HG03520 (cell line): ENCODE data around the gene GIPC3.
"Not testable (repeated sequence)": the region's sequence is repeated elsewhere in the genome, so short reads cannot be mapped to it uniquely, and the experiment has no call there.

Experiments used
- ATAC-seq: cut with Tn5 transposase; IDR thresholded peaks from one replicate; pipeline ENCODE4 v1.9.1; 2021; ENCODE audit warnings: mild to moderate bottlenecking, moderate library complexity; ENCODE audit not compliant: unreplicated experiment

The GIPC3 gene

DNA sequence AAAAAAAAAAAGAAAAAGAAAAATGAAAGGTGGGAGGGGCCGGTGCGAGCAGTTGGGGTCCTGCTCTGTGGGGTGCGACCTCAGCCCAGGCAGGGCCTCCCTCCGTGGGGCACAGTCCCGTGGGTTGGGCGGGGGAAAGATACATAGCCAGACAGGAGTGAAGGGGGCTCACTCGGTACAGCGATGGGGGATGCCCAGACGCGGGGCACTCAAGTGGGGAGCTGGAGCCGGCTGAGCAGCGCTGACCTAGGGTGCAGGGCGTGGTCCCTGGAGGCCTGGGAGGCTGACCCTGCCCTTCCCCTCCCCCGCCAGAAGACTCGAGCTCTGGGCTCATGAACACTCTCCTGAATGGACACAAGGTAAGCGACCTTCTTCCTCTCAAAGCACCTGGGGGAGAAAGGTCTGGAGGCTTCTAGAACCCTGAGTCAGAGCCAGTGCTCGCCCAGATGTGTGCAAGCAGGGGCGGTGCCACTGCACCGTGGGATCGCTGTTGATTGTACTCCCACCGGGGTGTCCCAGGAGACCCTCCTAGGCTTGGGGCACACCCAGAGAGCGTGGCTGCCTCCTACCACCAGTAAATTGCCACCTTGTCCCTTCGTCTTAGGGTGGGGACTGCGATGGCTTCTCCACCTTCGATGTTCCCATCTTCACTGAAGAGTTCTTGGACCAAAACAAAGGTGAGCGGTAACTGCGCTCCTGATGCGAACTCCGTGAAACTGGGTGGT lies 9.2 kb upstream of the GIPC3 start:
- no peak for ATAC-seq

- no peak for ATAC-seq
Measured at GRCh38 chr19:3576696-3577443, 8.4 kb upstream of the GIPC3 start.

DNA sequence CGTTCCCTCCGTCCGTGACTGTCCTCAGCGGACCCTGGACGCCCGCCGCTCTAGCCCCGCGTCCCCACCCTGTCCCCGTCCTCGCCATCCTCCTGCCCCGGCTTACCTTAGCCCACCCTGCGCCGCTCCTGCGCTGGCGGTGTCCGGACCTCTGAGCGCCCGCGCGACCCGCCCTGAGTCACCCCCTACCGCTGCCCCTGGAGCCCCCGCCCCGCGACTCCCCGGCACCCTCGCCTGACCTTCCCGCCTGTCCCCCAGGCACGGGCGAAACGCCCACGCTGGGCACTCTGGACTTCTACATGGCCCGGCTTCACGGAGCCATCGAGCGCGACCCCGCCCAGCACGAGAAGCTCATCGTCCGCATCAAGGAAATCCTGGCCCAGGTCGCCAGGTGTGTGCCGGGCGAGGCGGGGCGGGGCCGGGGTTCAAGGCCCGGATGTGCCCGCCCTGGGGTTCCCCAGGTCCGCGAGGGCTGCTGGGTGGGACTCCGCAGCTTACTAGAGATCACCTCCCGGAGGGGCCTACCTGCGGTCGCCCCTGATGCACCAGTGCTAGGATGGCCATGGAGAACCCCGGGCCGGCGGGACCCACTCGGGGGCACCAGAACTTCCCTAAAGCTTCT lies 7.4 kb upstream of the GIPC3 start:
- ATAC-seq: no peak

DNA sequence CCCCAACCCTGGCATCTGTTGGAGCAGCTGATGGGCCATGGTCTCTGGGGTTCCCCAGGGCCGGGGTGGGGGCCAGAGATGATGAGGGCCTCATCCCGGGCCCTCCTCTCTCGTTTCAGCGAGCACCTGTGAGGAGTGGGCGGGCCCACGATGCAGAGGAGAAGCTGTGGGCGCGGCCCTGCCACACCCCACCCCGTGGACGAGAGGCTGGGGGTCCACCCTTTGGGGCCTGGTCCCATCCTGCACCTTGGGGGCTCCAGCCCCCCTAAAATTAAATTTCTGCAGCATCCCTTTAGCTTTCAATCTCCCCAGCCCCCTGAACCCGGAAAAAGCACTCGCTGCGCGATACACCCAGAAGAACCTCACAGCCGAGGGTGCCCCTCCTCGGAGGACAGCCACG lies 6.9 kb upstream of the GIPC3 start:
- ATAC-seq: no peak

GRCh38 chr19:3580156-3580934 lies 4.9 kb upstream of the GIPC3 start:
- no peak for ATAC-seq

- ATAC-seq: not testable (repeated sequence)
Measured at GRCh38 chr19:3581792-3582191, 3.5 kb upstream of the GIPC3 start.

DNA sequence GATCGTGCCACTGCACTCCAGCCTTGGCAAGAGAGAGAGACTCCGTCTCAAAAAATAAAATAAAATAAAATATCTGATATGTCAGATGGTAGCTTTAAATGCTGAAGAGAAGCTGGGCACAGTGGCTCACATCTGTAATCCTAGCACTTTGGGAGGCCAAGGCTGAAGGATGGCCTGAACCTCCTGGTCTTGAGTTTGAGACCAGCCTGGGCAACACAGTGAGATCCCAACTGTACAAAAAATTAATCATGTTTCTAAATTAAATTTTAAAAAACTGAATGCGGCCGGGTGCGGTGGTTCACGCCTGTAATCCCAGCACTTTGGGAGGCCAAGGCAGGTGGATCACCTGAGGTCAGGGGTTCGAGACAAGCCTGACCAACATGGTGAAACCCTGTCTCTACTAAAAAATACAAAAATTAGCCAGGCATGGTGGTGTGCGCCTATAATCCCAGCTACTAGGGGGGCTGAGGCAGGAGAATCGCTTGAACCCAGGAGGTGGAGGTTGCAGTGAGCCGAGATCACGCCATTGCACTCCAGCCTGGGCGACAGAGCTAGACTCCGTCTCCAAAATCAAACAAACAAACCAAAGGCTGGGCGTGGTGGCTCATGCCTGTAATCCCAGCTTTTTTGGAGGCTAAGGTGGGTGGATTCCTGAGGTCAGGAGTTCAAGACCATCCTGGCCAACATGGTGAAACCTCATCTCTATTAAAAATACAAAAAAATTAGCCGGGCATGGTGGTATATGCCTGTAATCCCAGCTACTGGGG lies 1.1 kb upstream of the GIPC3 start:
- ATAC-seq: not testable (repeated sequence)

DNA sequence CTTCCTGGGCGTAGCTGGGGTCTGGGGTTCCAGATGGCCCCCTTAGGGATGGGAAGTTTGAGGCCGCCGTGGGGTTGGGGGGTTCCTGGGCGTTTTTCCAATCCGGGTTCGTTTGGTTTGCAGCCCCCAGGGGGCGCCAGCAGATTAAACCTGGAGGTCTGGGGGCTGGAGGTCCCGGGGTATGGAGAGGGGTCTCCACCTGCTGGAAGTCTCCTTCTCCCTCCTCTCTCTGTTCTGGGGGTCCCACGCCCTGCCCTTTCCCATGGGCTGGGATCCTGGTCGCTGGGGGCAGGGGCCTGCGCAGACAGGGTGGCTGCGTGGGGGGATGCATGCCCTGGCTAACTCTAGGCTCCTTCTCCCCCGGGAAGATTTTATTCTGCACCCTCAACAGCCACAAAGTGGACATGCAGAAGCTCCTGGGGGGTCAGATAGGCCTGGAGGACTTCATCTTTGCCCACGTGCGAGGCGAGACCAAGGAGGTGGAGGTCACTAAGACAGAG lies 899 bp downstream of the GIPC3 start:
- no peak for ATAC-seq

DNA sequence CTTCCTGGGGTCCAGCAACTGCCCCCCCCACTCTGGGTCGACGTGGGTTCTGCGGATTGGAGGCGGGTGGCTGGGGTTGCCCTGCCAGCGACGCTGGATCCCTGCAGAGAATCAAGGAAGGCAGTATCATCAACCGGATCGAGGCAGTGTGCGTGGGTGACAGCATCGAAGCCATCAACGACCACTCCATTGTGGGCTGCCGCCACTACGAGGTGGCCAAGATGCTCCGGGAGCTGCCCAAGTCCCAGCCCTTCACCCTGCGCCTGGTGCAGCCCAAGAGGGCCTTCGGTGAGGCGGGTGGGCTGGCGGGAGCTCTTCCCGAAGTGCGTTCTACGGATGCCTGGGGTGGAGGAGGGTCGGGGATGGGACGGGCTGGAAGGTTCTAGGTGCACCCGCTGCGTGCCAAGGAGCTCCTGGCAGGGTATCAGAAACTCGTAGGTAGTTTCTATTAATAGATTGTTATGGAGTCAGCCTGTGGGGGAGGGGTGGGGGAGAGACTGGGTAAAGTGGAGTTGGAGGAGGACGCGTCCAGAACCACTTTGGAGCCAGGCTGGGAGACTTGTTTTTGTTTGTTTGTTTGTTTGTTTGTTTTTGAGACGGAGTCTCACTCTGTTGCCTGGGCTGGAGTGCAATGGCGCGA lies 1.5 kb downstream of the GIPC3 start:
- ATAC-seq: no peak

DNA sequence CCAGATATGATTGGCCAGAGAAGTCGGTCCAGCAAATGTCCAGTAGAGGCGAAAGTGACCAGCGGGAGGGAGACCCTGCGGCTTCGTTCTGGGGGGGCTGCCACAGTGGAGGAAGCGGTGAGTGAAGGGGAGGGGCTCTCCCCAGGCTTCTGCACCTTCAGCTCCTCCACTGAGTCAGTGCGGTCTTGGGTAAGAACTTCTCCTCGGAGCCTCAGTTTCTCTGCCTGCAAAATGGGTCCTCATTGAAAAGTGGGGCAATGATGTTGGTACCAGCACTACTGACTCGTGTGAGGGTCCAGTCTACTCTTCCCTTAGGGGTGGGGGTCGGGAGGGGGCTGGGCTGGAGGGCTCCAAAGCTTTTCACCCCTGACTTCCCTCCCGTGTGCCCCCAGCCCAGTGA lies 4.2 kb downstream of the GIPC3 start:
- ATAC-seq: no peak

- no peak for ATAC-seq
Measured at GRCh38 chr19:3589949-3590348, 4.7 kb downstream of the GIPC3 start.

GRCh38 chr19:3590991-3591659 lies 5.8 kb downstream of the GIPC3 start:
- ATAC-seq: no peak

DNA sequence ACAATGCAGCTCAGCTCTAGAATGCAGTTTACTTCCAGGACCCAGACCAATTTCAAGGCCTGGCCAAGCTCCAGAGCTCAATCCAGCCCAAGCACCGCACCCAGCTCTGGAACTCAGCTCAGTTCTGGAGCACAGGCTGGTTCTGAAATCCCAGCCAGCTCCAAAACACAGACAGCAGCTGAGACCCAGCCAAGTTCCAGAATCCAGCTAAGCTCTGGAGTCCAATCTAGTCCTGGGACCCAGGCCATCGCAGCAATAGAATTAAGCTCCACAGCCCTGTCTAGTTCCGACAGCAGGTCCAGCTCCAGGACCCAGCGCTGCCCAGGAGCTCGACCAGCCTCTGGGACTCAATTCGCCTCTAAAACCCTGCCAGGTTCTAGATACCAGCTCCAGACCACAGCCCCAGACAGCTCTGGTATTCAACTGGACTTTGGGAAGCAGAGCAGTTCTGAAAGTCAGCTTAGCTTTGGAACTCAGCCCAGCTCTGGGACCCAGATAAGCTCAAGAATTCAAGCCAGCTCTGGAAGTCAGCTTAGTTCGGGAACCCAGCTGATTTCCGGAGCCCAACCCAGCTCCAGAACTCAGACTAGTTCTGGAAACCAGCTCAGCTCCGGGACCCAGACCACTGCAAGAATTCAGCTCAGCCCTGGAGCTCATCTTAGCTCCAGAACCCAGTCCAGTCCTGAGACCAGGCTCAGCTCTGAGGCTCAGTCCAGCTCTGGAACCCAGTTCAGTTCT lies 6.8 kb downstream of the GIPC3 start:
- ATAC-seq: no peak

- no peak for ATAC-seq
Measured at GRCh38 chr19:3593156-3593555, 7.9 kb downstream of the GIPC3 start.

DNA sequence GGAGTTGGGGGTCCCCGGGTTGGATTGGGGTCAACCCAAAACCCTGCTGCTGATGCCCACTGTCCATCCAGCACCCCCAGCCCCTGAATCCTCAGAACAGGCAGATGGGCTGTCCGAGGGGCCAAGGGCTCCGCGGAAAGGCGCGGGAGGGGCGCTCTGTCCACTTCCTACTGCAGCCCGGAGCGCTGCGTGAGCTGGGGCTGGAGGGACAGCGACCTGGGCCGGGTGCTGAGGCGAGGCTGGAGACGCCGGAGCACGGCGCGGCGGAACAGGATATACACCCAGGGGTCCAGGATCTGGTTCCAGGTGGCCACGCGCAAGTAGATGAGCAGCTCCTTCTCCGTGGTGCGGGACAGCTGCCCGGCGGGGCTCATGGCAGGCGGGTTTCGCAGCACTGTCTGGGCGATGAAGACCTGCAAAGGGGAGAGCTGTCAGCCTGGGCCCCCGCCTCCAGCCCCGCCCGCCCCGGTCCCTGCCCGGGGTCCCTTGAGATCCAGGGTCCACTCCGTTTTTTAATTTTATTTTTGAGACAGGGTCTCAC lies 10.3 kb downstream of the GIPC3 start:
- no peak for ATAC-seq

- ATAC-seq: no peak
Measured at GRCh38 chr19:3599776-3600187, 14.5 kb downstream of the GIPC3 start.

- ATAC-seq: no peak
Measured at GRCh38 chr19:3601021-3601420, 15.7 kb downstream of the GIPC3 start.

GRCh38 chr19:3603121-3603811 lies 18.0 kb downstream of the GIPC3 start:
- ATAC-seq: no peak
